GM23338 (cell line): ENCODE data around the gene ZFR. TPM values are rescaled to one million over a fixed set of nuclear protein-coding genes. Genes with fewer than 3 reads are reported as not detected.

Source experiments
- ATAC-seq: fragments of 200-7000 bp; cut with Tn5 transposase; 3 replicates; pipeline ENCODE4 v1.9.1; 2020
- DNase-seq: peaks from one replicate; pipeline ENCODE4 v3.0.0-alpha.2; 2015; ENCODE audit warnings: low spot score
- H2AFZ ChIP-seq: fragments of 200-600 bp; sonication (generic); 2 replicates; pipeline ENCODE4 v1.8.0; 2016; ENCODE audit warnings: antibody characterized with exemption, mild to moderate bottlenecking, moderate library complexity
- H3F3A ChIP-seq: fragments of 200-600 bp; sonication (generic); replicated peaks from 2 replicates; pipeline ENCODE4 v1.8.0; 2017; ENCODE audit warnings: antibody characterized with exemption, mixed run types, low read depth
- H3K27ac ChIP-seq: fragments of 200-600 bp; sonication (generic); 2 replicates; pipeline ENCODE4 v1.6.1; 2016; ENCODE audit warnings: low read depth
- H3K27me3 ChIP-seq: fragments of 200-600 bp; sonication (generic); 2 replicates; pipeline ENCODE4 v1.8.0; 2016; ENCODE audit warnings: mild to moderate bottlenecking, mixed run types, moderate library complexity; ENCODE audit not compliant: insufficient read depth
- H3K36me3 ChIP-seq: fragments of 200-600 bp; sonication (generic); 2 replicates; pipeline ENCODE4 v1.8.0; 2016; ENCODE audit warnings: mild to moderate bottlenecking; ENCODE audit not compliant: insufficient read depth
- H3K4me1 ChIP-seq: fragments of 200-600 bp; sonication (generic); 2 replicates; pipeline ENCODE4 v1.8.0; 2016; ENCODE audit warnings: mild to moderate bottlenecking, moderate library complexity; ENCODE audit not compliant: insufficient read depth
- H3K4me2 ChIP-seq: fragments of 200-600 bp; sonication (generic); 2 replicates; pipeline ENCODE4 v1.7.1; 2017; ENCODE audit warnings: mixed run types
- H3K4me3 ChIP-seq: fragments of 200-600 bp; sonication (generic); 2 replicates; pipeline ENCODE4 v1.6.1; 2016; ENCODE audit warnings: mixed run types
- H3K79me2 ChIP-seq: fragments of 200-600 bp; sonication (generic); replicated peaks from 2 replicates; pipeline ENCODE4 v1.8.0; 2017; ENCODE audit warnings: mild to moderate bottlenecking; ENCODE audit not compliant: insufficient read depth
- H3K9me2 ChIP-seq: fragments of 200-600 bp; sonication (generic); 2 replicates; pipeline ENCODE4 v1.8.0; 2017; ENCODE audit not compliant: insufficient read depth
- H4K20me1 ChIP-seq: fragments of 200-600 bp; sonication (generic); replicated peaks from 2 replicates; pipeline ENCODE4 v1.8.0; 2017; ENCODE audit warnings: mild to moderate bottlenecking; ENCODE audit not compliant: insufficient read depth
- H3K27ac Mint-ChIP-seq: 2 replicates; pipeline ENCODE4 v1.8.0; 2020; ENCODE audit warnings: inconsistent platforms, mild to moderate bottlenecking, moderate library complexity, mixed read lengths
- H3K27me3 Mint-ChIP-seq: 3 replicates; pipeline ENCODE4 v1.8.0; 2022; ENCODE audit warnings: low read depth, mild to moderate bottlenecking, moderate library complexity, mixed read lengths, inconsistent platforms; ENCODE audit not compliant: insufficient read depth, poor library complexity
- H3K36me3 Mint-ChIP-seq: 3 replicates; pipeline ENCODE4 v1.8.0; 2021; ENCODE audit warnings: low read depth, mild to moderate bottlenecking, inconsistent platforms, moderate library complexity, mixed read lengths
- H3K4me1 Mint-ChIP-seq: 3 replicates; pipeline ENCODE4 v1.8.0; 2020; ENCODE audit warnings: mild to moderate bottlenecking, inconsistent platforms, mixed read lengths
- H3K4me3 Mint-ChIP-seq: 3 replicates; pipeline ENCODE4 v1.8.0; 2021; ENCODE audit warnings: moderate library complexity, mild to moderate bottlenecking, inconsistent platforms, mixed read lengths
- H3K9me3 Mint-ChIP-seq: 3 replicates; pipeline ENCODE4 v1.8.0; 2020; ENCODE audit warnings: moderate library complexity, mild to moderate bottlenecking, inconsistent platforms, mixed read lengths
- CREB1 ChIP-seq: fragments of 250-450 bp; sonication (Bioruptor Pico); IDR thresholded peaks from 2 replicates; pipeline ENCODE4 v1.5.0; 2020; ENCODE audit warnings: low read depth, mild to moderate bottlenecking, moderate library complexity
- EZH2 ChIP-seq: fragments of 200-600 bp; sonication (generic); IDR thresholded peaks from one replicate; pipeline ENCODE4 v1.8.0; 2017; ENCODE audit warnings: antibody characterized with exemption, mild to moderate bottlenecking, low read depth; ENCODE audit not compliant: unreplicated experiment
- EZH2phosphoT487 ChIP-seq: fragments of 200-600 bp; sonication (generic); IDR thresholded peaks from one replicate; pipeline ENCODE4 v1.8.1; 2018; ENCODE audit warnings: antibody characterized with exemption; ENCODE audit not compliant: unreplicated experiment
- JUNB ChIP-seq: IDR thresholded peaks from one replicate; pipeline ENCODE4 v1.6.1; 2016; ENCODE audit warnings: antibody characterized with exemption; ENCODE audit not compliant: unreplicated experiment
- NANOG ChIP-seq: IDR thresholded peaks from 2 replicates; pipeline ENCODE4 v1.6.1; 2016; ENCODE audit warnings: antibody characterized with exemption, borderline replicate concordance
- STAT1 ChIP-seq: IDR thresholded peaks from one replicate; pipeline ENCODE4 v1.6.1; 2016; ENCODE audit warnings: antibody characterized with exemption; ENCODE audit not compliant: unreplicated experiment
- ZNF114 ChIP-seq: fragments of 250-450 bp; sonication (Bioruptor Pico); IDR thresholded peaks from 2 replicates; pipeline ENCODE4 v1.5.0; 2020; ENCODE audit warnings: mild to moderate bottlenecking, moderate library complexity
- ZNF331 ChIP-seq: fragments of 250-450 bp; sonication (Bioruptor Pico); IDR thresholded peaks from 2 replicates; pipeline ENCODE4 v1.5.0; 2020; ENCODE audit warnings: low read depth, mild to moderate bottlenecking, moderate library complexity
- polyA plus RNA-seq: library from polyadenylated mRNA; unstranded; fragments of >200 nt; fragmentation: Nextera tagmentation; extraction: Ambion mirVana; gene quantifications from 2 replicates; pipeline ENCODE4 v1.2.1, GENCODE V29; 2016
- total RNA-seq: library from RNA; depleted of rRNA; stranded (reverse); fragments of >200 nt; shearing (Covaris generic); gene quantifications from 2 replicates; pipeline ENCODE4 v1.2.3, GENCODE V29; 2014
- TF ChIP-seq, protein P1 (sequence below), 2 experiments: fragments of 200-600 bp in 1 of 2; sonication (generic) in 1 of 2; conservative IDR thresholded peaks; 2 replicates each; pipeline versions ENCODE4 v1.5.1 to v1.6.1; 2016 to 2017; ENCODE audit warnings: antibody characterized with exemption in 2 of 2, low read depth in 2 of 2, mild to moderate bottlenecking in 2 of 2, moderate library complexity in 1 of 2
- TF ChIP-seq, protein P2 (sequence below): IDR thresholded peaks from one replicate; pipeline ENCODE4 v1.6.1; 2018; ENCODE audit warnings: antibody characterized with exemption; ENCODE audit not compliant: unreplicated experiment
- TF ChIP-seq, protein P3 (sequence below): IDR thresholded peaks from 2 replicates; pipeline ENCODE4 v1.6.1; 2016; ENCODE audit warnings: antibody characterized with exemption

Gene ZFR
- total and polyA plus RNA-seq, 2 experiments from 2014 or later: 92.4 to 103 TPM

- no peak overlapping the region for H3K27ac ChIP-seq
- peaks cover 5% of the 10 kb centered on the region; the same call in 2 of the 3 replicates for H3K9me3 Mint-ChIP-seq
- no peaks in the 10 kb centered on the region for H3K36me3 Mint-ChIP-seq
- no peaks in the 10 kb centered on the region for H4K20me1 ChIP-seq
- no peak overlapping the region for H3K4me3 Mint-ChIP-seq
- H3K27me3 ChIP-seq: no peaks in the 10 kb centered on the region
- ATAC-seq (no peak), DNase-seq (no peak)
- TF ChIP-seq ZNF114 (CRISPR knock-in tag) (no peak), STAT1 (no peak)
- TF ChIP-seq, protein P1, sequence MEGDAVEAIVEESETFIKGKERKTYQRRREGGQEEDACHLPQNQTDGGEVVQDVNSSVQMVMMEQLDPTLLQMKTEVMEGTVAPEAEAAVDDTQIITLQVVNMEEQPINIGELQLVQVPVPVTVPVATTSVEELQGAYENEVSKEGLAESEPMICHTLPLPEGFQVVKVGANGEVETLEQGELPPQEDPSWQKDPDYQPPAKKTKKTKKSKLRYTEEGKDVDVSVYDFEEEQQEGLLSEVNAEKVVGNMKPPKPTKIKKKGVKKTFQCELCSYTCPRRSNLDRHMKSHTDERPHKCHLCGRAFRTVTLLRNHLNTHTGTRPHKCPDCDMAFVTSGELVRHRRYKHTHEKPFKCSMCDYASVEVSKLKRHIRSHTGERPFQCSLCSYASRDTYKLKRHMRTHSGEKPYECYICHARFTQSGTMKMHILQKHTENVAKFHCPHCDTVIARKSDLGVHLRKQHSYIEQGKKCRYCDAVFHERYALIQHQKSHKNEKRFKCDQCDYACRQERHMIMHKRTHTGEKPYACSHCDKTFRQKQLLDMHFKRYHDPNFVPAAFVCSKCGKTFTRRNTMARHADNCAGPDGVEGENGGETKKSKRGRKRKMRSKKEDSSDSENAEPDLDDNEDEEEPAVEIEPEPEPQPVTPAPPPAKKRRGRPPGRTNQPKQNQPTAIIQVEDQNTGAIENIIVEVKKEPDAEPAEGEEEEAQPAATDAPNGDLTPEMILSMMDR (conservative IDR thresholded peaks at IDR 0.05; ENCODE audit: low read depth in 2 of 2): no peak
- H3K4me2 ChIP-seq: no peak overlapping the region
- no peaks in the 10 kb centered on the region for H3F3A ChIP-seq
- H3K79me2 ChIP-seq: no peaks in the 10 kb centered on the region
- no peaks in the 10 kb centered on the region for H3K9me2 ChIP-seq
- H3K36me3 ChIP-seq: no peaks in the 10 kb centered on the region
- no peak overlapping the region for H3K27ac Mint-ChIP-seq
- peaks cover 10% of the 10 kb centered on the region for H3K27me3 Mint-ChIP-seq
- H3K4me3 ChIP-seq: no peak overlapping the region
- no peaks in the 10 kb centered on the region for H3K4me1 ChIP-seq
- H3K4me1 Mint-ChIP-seq: peaks cover 9% of the 10 kb centered on the region; the same call in 2 of the 3 replicates
- H2AFZ ChIP-seq: no peak overlapping the region
Observed at GRCh38 chr5:32326216-32326772, 118.2 kb downstream of the ZFR start.

DNA sequence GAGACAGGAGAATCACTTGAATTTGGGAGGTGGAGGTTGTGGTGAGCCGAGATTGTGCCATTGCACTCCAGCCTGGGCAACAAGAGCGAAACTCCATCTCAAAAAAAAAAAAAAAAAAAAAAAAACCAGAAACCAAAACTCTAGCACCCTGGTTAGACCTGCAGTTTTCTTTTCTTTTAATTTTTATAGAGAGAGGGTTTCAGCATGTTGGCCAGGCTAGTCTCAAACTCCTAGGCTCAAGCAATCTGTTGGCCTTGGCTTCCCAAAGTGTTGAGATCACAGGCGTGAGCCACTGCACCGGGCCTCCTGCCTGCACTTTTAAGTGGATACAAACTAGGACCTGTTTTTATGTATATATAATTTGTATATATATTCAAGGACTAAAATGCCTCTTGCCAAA is 118.9 kb downstream of the ZFR start:
- no peaks in the 10 kb centered on the region for H3F3A ChIP-seq
- Mint-ChIP-seq H3K27me3 (peaks cover 6% of the 10 kb centered on the region), H3K4me3 (no peak overlapping the region), H3K27ac (no peak overlapping the region), H3K9me3 (peaks cover 5% of the 10 kb centered on the region; the same call in 2 of the 3 replicates), H3K36me3 (no peaks in the 10 kb centered on the region), H3K4me1 (peaks cover 3% of the 10 kb centered on the region; the same call in 1 of the 3 replicates)
- TF ChIP-seq, protein P2, sequence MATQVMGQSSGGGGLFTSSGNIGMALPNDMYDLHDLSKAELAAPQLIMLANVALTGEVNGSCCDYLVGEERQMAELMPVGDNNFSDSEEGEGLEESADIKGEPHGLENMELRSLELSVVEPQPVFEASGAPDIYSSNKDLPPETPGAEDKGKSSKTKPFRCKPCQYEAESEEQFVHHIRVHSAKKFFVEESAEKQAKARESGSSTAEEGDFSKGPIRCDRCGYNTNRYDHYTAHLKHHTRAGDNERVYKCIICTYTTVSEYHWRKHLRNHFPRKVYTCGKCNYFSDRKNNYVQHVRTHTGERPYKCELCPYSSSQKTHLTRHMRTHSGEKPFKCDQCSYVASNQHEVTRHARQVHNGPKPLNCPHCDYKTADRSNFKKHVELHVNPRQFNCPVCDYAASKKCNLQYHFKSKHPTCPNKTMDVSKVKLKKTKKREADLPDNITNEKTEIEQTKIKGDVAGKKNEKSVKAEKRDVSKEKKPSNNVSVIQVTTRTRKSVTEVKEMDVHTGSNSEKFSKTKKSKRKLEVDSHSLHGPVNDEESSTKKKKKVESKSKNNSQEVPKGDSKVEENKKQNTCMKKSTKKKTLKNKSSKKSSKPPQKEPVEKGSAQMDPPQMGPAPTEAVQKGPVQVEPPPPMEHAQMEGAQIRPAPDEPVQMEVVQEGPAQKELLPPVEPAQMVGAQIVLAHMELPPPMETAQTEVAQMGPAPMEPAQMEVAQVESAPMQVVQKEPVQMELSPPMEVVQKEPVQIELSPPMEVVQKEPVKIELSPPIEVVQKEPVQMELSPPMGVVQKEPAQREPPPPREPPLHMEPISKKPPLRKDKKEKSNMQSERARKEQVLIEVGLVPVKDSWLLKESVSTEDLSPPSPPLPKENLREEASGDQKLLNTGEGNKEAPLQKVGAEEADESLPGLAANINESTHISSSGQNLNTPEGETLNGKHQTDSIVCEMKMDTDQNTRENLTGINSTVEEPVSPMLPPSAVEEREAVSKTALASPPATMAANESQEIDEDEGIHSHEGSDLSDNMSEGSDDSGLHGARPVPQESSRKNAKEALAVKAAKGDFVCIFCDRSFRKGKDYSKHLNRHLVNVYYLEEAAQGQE: no peak
- TF ChIP-seq, protein P1 (conservative IDR thresholded peaks at IDR 0.05; ENCODE audit: low read depth in 2 of 2): no peak
- TF ChIP-seq, protein P3, sequence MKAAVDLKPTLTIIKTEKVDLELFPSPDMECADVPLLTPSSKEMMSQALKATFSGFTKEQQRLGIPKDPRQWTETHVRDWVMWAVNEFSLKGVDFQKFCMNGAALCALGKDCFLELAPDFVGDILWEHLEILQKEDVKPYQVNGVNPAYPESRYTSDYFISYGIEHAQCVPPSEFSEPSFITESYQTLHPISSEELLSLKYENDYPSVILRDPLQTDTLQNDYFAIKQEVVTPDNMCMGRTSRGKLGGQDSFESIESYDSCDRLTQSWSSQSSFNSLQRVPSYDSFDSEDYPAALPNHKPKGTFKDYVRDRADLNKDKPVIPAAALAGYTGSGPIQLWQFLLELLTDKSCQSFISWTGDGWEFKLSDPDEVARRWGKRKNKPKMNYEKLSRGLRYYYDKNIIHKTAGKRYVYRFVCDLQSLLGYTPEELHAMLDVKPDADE: no peak
- TF ChIP-seq JUNB (no peak), ZNF331 (no peak), NANOG (no peak), EZH2 (no peak), EZH2phosphoT487 (no peak), CREB1 (no peak)
- H3K4me1 ChIP-seq: no peaks in the 10 kb centered on the region
- ATAC-seq (no peak), DNase-seq (no peak)
- no peaks in the 10 kb centered on the region for H3K9me2 ChIP-seq
- H3K27ac ChIP-seq: no peak overlapping the region
- no peak overlapping the region for H3K4me2 ChIP-seq
- H4K20me1 ChIP-seq: no peaks in the 10 kb centered on the region
- H3K4me3 ChIP-seq: no peak overlapping the region
- no peaks in the 10 kb centered on the region for H3K27me3 ChIP-seq
- H3K79me2 ChIP-seq: no peaks in the 10 kb centered on the region
- H2AFZ ChIP-seq: no peak overlapping the region
- H3K36me3 ChIP-seq: no peaks in the 10 kb centered on the region
